CD14-positive monocyte (primary cell): ENCODE data around the gene BTN2A1. TPM values are rescaled to one million over a fixed set of nuclear protein-coding genes. Genes with fewer than 3 reads are reported as not detected.

Experiments
- DNase-seq, 3 donors: peaks; one replicate each; pipeline ENCODE4 v3.0.0-alpha.2; 2011 to 2022
- H2AFZ ChIP-seq: 2 replicates; pipeline ENCODE4 v1.6.0; 2012; ENCODE audit warnings: mild to moderate bottlenecking, low read depth, low read length, inconsistent platforms; ENCODE audit not compliant: insufficient read depth, poor library complexity, severe bottlenecking
- H3K27ac ChIP-seq, 2 donors: 1 replicate in 1 of 2; 2 replicates in 1 of 2; pipeline ENCODE4 v1.5.1; 2012 to 2013; ENCODE audit warnings: low read length in 2 of 2, control low read depth in 1 of 2, inconsistent platforms in 1 of 2, low read depth in 1 of 2, mild to moderate bottlenecking in 1 of 2
- H3K27me3 ChIP-seq, 2 donors: one replicate each; pipeline versions ENCODE4 v1.6.0 to v1.6.1; 2011 to 2013; ENCODE audit warnings: low read length in 2 of 2; ENCODE audit not compliant: control insufficient read depth in 2 of 2, insufficient read depth in 2 of 2
- H3K36me3 ChIP-seq, 2 donors: replicated peaks in 1 of 2; 1 replicate in 1 of 2; 2 replicates in 1 of 2; pipeline versions ENCODE4 v1.5.1 to v1.6.1; 2012 to 2013; ENCODE audit warnings: low read length in 2 of 2, control low read depth in 1 of 2, inconsistent platforms in 1 of 2, mild to moderate bottlenecking in 1 of 2; ENCODE audit not compliant: insufficient read depth in 2 of 2, control insufficient read depth in 1 of 2
- H3K4me1 ChIP-seq, 2 donors: 1 replicate in 1 of 2; 2 replicates in 1 of 2; pipeline versions ENCODE4 v1.5.1 to v1.6.1; 2012 to 2013; ENCODE audit warnings: low read length in 2 of 2, control low read depth in 1 of 2, inconsistent platforms in 1 of 2, mild to moderate bottlenecking in 1 of 2, moderate library complexity in 1 of 2; ENCODE audit not compliant: insufficient read depth in 2 of 2, control insufficient read depth in 1 of 2
- H3K4me2 ChIP-seq: replicated peaks from 2 replicates; pipeline ENCODE3; 2012; ENCODE audit warnings: low read length, moderate library complexity, mild to moderate bottlenecking; ENCODE audit not compliant: poor library complexity, severe bottlenecking; ENCODE audit errors: extremely low read depth
- H3K4me3 ChIP-seq, 3 experiments: fragments of 200-600 bp in 1 of 3; sonication (generic) in 1 of 3; replicated peaks in 1 of 3; 1 replicate in 2 of 3; 2 replicates in 1 of 3; pipeline ENCODE4 v1.5.1; 2011 to 2013; ENCODE audit warnings: low read length in 3 of 3, mild to moderate bottlenecking in 3 of 3, control low read depth in 2 of 3, low read depth in 2 of 3, inconsistent platforms in 1 of 3, moderate library complexity in 1 of 3
- H3K79me2 ChIP-seq: 2 replicates; pipeline ENCODE4 v1.6.0; 2012; ENCODE audit warnings: mild to moderate bottlenecking, control low read depth, inconsistent platforms, low read length, moderate library complexity; ENCODE audit not compliant: insufficient read depth
- H3K9ac ChIP-seq: 2 replicates; pipeline ENCODE4 v1.6.0; 2017; ENCODE audit warnings: low read length, mild to moderate bottlenecking; ENCODE audit not compliant: insufficient read depth, poor library complexity, severe bottlenecking
- H3K9me3 ChIP-seq, 2 donors: replicated peaks in 1 of 2; 1 replicate in 1 of 2; 2 replicates in 1 of 2; pipeline versions ENCODE4 v1.5.1 to v1.6.1; 2012 to 2013; ENCODE audit warnings: low read length in 2 of 2, control low read depth in 1 of 2; ENCODE audit not compliant: control insufficient read depth in 1 of 2, insufficient read depth in 1 of 2
- H4K20me1 ChIP-seq: 2 replicates; pipeline ENCODE4 v1.6.0; 2012; ENCODE audit warnings: mild to moderate bottlenecking, low read length, control low read depth, moderate library complexity; ENCODE audit not compliant: insufficient read depth
- H3K27ac Mint-ChIP-seq, 7 donors: one replicate each; pipeline ENCODE4 v1.8.0; 2020; ENCODE audit warnings: mild to moderate bottlenecking in 7 of 7, mixed read lengths in 7 of 7, moderate library complexity in 6 of 7, inconsistent platforms in 2 of 7
- H3K27me3 Mint-ChIP-seq, 3 donors: one replicate each; pipeline ENCODE4 v1.8.0; 2021 to 2022; ENCODE audit warnings: low read depth in 3 of 3, mild to moderate bottlenecking in 3 of 3, mixed read lengths in 3 of 3, moderate library complexity in 3 of 3, inconsistent platforms in 1 of 3
- H3K36me3 Mint-ChIP-seq, 2 donors: one replicate each; pipeline ENCODE4 v1.8.0; 2020; ENCODE audit warnings: mixed read lengths in 2 of 2, inconsistent platforms in 1 of 2, mild to moderate bottlenecking in 1 of 2
- H3K4me1 Mint-ChIP-seq: one replicate; pipeline ENCODE4 v1.8.0; 2020; ENCODE audit warnings: mild to moderate bottlenecking, mixed read lengths
- H3K4me3 Mint-ChIP-seq, 2 donors: one replicate each; pipeline ENCODE4 v1.8.0; 2020; ENCODE audit warnings: mild to moderate bottlenecking in 2 of 2, mixed read lengths in 2 of 2, moderate library complexity in 1 of 2
- H3K9me3 Mint-ChIP-seq, 7 donors: one replicate each; pipeline ENCODE4 v1.8.0; 2020 to 2022; ENCODE audit warnings: mixed read lengths in 7 of 7, mild to moderate bottlenecking in 6 of 7, moderate library complexity in 6 of 7, inconsistent platforms in 2 of 7
- WGBS: methylation state at CpG from one replicate; pipeline ENCODE4 v1.1.5; 2013; ENCODE audit warnings: missing lambda C conversion rate; ENCODE audit not compliant: insufficient coverage; 5-methylcytosine and 5-hydroxymethylcytosine counted together
- intact Hi-C, 2 donors: fragments of 100-400 bp; cut with micrococcal nuclease; formaldehyde crosslinking; loops; one replicate each; pipeline versions ENCODE4 v1.15.0 to v1.15.1; 2023
- polyA plus RNA-seq, 3 donors: library from polyadenylated mRNA; depleted of rRNA in 1 of 3; unstranded in 2 of 3; stranded (reverse) in 1 of 3; fragments of 300-500 nt in 2 of 3; fragments of >200 nt in 1 of 3; fragmentation: Illumina TruSeq in 2 of 3; gene quantifications; 1 replicate in 2 of 3; 2 replicates in 1 of 3; pipeline ENCODE4 v1.2.3, GENCODE V29; 2012 to 2021
- TF ChIP-seq, protein P1 (sequence below): fragments of 200-600 bp; IDR thresholded peaks from one replicate; pipeline ENCODE4 v1.8.0; 2022; ENCODE audit warnings: antibody characterized with exemption, mild to moderate bottlenecking

The BTN2A1 gene
- polyA plus RNA-seq, 3 donors = 4.3 to 66.4 (median 10.8) TPM

DNA sequence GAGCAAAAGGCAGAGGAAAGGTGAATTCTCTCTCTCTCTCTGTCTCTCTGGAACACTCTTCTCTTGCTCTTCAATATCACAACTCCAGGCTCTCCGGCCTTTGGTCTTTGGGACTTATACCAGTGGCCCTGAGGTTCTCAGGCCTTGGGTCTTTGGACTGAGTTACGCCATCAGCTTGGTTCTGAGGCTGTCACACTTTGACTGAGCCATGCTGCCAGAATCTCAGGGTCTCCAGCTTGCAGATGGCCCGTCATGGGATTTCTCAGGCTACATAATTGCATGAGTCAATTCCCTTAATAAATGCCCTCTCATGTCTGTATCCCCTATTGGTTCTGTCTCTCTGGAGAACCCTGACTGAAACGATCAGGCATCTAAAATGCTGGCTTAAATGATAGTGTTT lies 12.9 kb downstream of the BTN2A1 start:
- Histone ChIP-seq H3K4me1 (peaks cover 33 to 36% of the 10 kb centered on the region in 2 donors), H3K79me2 (peaks cover 22% of the 10 kb centered on the region), H2AFZ (no peak overlapping the region), H3K4me2 (no peak overlapping the region), H3K9ac (no peak overlapping the region), H3K27me3 (no peaks in the 10 kb centered on the region), H3K9me3 (peaks cover 0 to 3% of the 10 kb centered on the region in 2 donors), H4K20me1 (peaks cover 13% of the 10 kb centered on the region), H3K36me3 (peaks cover 35 to 44% of the 10 kb centered on the region in 2 donors), H3K27ac (no peak overlapping the region), H3K4me3 (no peak overlapping the region)
- WGBS = 92% methylated on average over 3 of the region's 4 CpGs
- peaks cover 4 to 9% (median 6%) of the 10 kb centered on the region in 7 donors for H3K9me3 Mint-ChIP-seq
- H3K36me3 Mint-ChIP-seq = peaks cover 43 to 46% of the 10 kb centered on the region in 2 donors
- peaks cover 39% of the 10 kb centered on the region for H3K4me1 Mint-ChIP-seq
- no peak for DNase-seq
- H3K27me3 Mint-ChIP-seq = no peaks in the 10 kb centered on the region
- TF ChIP-seq, protein P1, sequence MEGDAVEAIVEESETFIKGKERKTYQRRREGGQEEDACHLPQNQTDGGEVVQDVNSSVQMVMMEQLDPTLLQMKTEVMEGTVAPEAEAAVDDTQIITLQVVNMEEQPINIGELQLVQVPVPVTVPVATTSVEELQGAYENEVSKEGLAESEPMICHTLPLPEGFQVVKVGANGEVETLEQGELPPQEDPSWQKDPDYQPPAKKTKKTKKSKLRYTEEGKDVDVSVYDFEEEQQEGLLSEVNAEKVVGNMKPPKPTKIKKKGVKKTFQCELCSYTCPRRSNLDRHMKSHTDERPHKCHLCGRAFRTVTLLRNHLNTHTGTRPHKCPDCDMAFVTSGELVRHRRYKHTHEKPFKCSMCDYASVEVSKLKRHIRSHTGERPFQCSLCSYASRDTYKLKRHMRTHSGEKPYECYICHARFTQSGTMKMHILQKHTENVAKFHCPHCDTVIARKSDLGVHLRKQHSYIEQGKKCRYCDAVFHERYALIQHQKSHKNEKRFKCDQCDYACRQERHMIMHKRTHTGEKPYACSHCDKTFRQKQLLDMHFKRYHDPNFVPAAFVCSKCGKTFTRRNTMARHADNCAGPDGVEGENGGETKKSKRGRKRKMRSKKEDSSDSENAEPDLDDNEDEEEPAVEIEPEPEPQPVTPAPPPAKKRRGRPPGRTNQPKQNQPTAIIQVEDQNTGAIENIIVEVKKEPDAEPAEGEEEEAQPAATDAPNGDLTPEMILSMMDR = no peak
- H3K27ac Mint-ChIP-seq = peak overlapping the region in 1 of 7 donors; percentile 46
- intact Hi-C loops = no loop called here
- H3K4me3 Mint-ChIP-seq = no peak overlapping the region

DNA sequence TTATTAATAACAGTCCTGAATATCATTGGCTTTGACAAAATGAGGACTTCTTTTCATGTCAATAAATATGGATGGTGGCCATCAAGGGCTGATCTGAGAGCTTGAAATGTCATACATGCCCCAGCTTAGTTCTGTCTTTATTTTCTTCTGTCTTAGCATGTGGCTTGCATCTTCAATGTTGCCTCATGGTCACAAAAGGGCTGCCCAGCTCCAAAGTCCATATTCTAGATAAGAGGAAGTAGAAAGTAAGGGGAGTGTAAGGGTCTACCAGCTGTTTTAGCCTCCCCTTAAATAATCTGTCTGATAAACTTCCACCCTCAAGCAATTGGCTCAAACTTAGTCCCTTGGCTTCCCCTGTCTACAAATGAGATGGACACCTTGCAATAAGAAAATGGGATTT lies 14.2 kb downstream of the BTN2A1 start:
- H3K79me2 ChIP-seq = peaks cover 17% of the 10 kb centered on the region
- no peak for DNase-seq
- no peaks in the 10 kb centered on the region for H3K27me3 ChIP-seq
- peaks cover 30 to 32% of the 10 kb centered on the region in 2 donors for H3K36me3 Mint-ChIP-seq
- H3K27ac ChIP-seq = peak overlapping the region in 1 of 2 donors; percentile 87
- H3K4me3 Mint-ChIP-seq = no peak overlapping the region
- H3K4me3 ChIP-seq = no peak overlapping the region
- H3K4me1 Mint-ChIP-seq = peaks cover 51% of the 10 kb centered on the region
- TF ChIP-seq, protein P1 = no peak
- H4K20me1 ChIP-seq = no peaks in the 10 kb centered on the region
- H3K9me3 ChIP-seq = peaks cover 0 to 3% of the 10 kb centered on the region in 2 donors
- H3K4me2 ChIP-seq = no peak overlapping the region
- H3K27me3 Mint-ChIP-seq = no peaks in the 10 kb centered on the region
- H3K9me3 Mint-ChIP-seq = peaks cover 4 to 10% (median 6%) of the 10 kb centered on the region in 7 donors
- intact Hi-C loops = no loop called here
- no peak overlapping the region for H2AFZ ChIP-seq
- H3K4me1 ChIP-seq = peaks cover 45 to 49% of the 10 kb centered on the region in 2 donors
- peak overlapping the region in 5 of 7 donors; percentile 48 to 99 (median 99) for H3K27ac Mint-ChIP-seq
- no peak overlapping the region for H3K9ac ChIP-seq
- peaks cover 22 to 31% of the 10 kb centered on the region in 2 donors for H3K36me3 ChIP-seq
